Left ventricle myocardium superior (tissue), 1 donor: ENCODE data around the gene MYO1C. TPM values are rescaled to one million over a fixed set of nuclear protein-coding genes. Genes with fewer than 3 reads are reported as not detected.
"Not testable (repeated sequence)": the region's sequence is repeated elsewhere in the genome, so short reads cannot be mapped to it uniquely, and the experiment has no call there.

Experiments
- ATAC-seq: fragments of 200-7000 bp; cut with Tn5 transposase; one replicate; pipeline ENCODE4 v1.9.1; 2020; ENCODE audit warnings: mild to moderate bottlenecking, moderate library complexity
- DNase-seq: peaks from one replicate; pipeline ENCODE4 v3.0.0-alpha.2; 2020
- intact Hi-C: fragments of 100-400 bp; cut with micrococcal nuclease; formaldehyde crosslinking; loops from one replicate; pipeline ENCODE4 v1.11.0; 2022
- total RNA-seq: library from RNA; stranded (reverse); fragmentation: NEBNext Ultra II Directional; extraction: Animal tissue kit (Norgen Biotek cat#: 25700); gene quantifications from one replicate; pipeline ENCODE4 v1.2.1, GENCODE V29; 2021
- donor health status: DM: no; HTN: yes; CAD: no; lungs with severe emphysema.

MYO1C gene
- total RNA-seq, 1 donor from 2014 or later, result 200 TPM

DNA sequence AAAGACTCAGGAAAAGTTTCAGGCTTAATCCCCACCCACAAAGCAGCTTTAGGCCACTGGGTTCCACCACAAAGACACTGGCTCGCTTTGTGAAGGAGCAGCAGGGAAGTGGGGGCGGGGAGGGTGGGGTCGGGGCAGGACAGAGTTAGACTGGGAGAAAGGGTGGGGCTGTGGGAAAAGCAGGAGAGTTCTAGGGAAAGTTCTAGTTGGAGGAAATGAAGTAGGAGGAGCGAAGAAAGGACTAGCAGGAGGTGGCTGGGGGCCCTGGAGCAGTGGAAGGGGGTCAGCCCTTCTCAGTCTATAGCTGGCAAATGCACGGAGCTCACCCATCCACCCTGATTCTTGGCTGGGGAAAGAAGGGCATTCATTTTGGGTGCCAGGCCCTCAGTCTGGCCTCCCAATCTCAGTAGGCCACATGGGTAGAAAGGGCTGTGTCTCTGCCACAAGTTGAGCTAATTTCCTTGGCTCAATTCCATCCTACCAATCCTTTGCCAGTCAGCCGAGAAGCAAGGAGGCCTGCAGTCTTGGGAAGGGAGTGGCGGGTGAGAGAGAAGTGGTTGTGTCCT is 19.4 kb upstream of the MYO1C start:
- no peak for DNase-seq
- intact Hi-C loops, result loop anchor here (10.0 kb wide), 1 partner anchor 147 kb away; no protein-coding TSS in a partner anchor
- peak; percentile 0 for ATAC-seq

DNA sequence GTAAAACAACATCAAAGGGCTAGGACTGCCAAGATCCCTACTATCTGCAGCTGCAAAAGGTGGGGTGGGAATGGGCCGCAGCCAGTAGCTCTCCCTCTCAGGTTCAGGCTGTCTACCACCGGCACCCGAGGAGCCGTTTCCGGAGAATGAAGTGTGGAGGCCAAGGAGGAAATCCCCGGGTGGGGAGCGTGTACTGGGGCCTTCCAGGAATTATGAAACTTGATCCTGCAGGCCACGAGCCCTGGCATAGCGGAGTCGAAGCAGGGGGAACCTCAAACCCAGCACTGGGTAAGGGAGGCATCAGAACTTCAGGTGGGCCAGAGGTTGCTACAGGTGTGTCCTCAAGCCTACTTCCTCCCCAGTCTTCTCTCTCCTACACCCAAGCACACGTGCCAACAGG is 18.8 kb upstream of the MYO1C start:
- ATAC-seq (peak; percentile 14), DNase-seq (peak; percentile 65)
- intact Hi-C loops, result loop anchor here (10.0 kb wide), 1 partner anchor 146 kb away; no protein-coding TSS in a partner anchor

DNA sequence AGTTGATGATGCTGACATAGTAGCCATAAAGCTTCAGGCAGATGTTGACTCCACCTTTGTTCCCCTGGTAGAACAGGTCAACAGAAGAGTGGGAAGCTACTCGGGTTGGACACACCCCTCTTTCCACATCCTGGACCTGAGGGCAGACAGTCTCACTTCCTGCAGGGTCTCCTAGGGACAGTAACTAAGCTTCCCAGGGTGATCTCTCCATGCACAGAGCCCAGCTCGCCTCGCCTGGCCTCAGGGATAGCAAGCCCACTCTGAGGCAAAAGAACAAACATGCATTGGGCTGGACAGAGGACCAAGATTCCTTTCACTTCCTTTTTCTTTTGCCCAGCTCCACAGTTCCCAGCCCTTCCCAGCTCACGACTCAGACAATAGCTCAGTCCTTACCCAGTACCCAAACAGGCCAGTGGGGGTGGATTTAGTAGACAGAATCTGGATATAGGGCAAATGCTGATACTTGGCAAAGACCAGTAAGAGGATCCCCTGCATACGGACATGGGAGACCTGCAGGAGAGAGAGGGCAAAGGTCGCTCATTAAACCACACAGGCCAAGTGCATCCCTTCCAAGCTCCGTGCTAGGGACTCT is 16.9 kb upstream of the MYO1C start:
- intact Hi-C loops, result no loop called here
- ATAC-seq, result no peak
- DNase-seq, result no peak

DNA sequence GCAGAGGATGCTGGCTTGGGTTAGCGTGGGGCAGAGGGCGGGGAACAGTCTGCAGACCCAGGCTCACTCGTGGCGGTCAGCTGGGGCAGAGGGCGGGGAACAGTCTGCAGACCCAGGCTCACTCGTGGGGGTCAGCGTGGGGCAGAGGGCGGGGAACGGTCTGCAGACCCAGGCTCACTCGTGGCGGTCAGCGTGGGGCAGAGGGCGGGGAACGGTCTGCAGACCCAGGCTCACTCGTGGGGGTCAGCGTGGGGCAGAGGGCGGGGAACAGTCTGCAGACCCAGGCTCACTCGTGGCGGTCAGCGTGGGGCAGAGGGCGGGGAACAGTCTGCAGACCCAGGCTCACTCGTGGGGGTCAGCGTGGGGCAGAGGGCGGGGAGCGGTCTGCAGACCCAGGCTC is 16.2 kb upstream of the MYO1C start:
- ATAC-seq, intact Hi-C loops, DNase-seq: not testable (repeated sequence)

DNA sequence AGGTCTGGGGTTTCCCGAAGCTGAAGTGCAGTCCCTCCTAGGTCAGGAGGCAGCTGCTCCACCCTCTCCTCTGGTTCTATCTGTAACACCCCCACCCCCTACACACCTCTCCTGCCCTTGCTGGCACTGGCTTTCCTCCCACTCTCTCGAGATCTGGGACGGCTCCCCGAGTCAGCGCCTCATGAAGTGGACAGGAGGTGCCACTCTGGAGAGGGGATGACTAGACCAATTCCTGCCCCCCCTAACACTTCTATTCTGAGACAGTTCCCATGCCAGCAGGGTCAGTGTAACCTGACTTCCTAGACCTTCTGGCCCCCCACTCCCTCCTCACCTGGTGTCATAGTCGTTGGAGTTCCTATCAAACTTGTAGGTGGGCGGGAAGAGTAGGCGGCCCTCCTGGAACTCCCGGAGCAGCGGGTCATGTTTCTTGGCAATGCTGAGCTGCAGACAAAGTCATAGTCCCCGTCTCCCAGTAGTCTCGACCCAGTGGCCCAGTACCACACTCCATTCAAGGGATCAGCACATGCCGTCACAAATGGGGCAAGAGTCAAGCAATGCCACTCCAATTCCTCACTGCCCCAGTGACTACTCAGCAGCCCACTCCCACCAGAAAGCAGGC is 14.3 kb upstream of the MYO1C start:
- DNase-seq (peak; percentile 77), ATAC-seq (peak; percentile 91)
- intact Hi-C loops, result no loop called here

DNA sequence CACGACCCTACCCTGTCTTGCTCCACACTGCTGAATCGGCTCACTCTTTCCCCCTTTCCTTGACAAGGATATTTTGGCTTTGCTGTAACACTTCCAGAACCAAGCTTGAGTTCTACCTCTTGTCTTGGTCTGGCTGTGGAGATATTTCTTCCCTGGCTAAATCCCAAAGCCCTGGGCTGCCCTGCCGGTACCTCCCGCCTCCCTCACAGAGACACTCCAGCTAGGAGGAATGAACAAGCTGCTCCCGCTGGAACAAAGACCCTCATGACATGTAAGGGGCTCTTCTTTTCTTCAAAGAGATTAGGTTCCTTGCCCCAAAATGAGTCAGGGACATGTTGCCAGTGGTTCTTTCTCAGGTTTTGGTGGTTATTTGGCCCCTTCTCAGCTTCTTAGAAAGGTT is 13.1 kb upstream of the MYO1C start:
- DNase-seq, result no peak
- intact Hi-C loops, result no loop called here
- ATAC-seq, result peak; percentile 45

DNA sequence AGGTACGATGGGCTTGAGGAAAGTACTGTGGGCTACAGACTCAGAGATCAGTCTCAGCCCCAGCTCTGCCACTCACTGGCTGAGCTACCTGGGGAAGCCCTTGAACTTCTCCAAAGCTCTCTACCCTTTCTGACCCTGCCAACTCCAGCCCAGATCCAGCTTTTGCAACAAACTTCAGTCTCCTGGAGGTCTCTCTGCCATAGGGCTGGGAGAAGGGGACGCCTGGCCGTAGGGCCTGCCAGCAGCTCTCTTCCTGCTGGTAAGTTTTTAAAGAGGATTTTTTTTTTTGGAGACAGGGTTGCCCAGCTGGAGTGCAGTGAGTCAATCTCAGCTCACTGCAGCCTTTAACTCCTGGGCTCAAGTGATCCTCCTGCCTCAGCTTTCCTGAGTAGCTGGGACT is 12.4 kb upstream of the MYO1C start:
- no peak for ATAC-seq
- intact Hi-C loops, result no loop called here

DNA sequence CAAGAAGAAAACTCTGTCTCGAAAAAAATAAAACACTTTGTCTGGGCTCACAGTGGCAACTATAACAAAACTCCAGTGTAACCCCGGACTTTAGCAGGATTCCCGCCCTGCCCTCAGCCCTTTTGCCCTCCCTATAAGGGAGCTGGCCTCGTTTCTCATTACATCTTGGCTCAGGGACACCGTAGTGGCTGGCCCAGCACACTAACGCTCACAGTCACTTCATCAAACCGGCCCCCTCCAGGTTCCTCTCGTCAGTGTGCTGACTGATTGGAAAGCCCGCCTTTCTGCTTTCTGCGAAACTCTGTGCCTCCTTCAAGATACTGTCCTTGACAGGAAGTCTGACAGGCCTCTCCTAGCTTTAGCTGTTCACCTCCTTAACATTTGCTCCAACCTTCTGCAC is 11.2 kb upstream of the MYO1C start:
- intact Hi-C loops, result no loop called here
- peak; percentile 15 for ATAC-seq

More for the DNA sequence above, 12.4 kb upstream of the MYO1C start:
- no peak for DNase-seq

DNA sequence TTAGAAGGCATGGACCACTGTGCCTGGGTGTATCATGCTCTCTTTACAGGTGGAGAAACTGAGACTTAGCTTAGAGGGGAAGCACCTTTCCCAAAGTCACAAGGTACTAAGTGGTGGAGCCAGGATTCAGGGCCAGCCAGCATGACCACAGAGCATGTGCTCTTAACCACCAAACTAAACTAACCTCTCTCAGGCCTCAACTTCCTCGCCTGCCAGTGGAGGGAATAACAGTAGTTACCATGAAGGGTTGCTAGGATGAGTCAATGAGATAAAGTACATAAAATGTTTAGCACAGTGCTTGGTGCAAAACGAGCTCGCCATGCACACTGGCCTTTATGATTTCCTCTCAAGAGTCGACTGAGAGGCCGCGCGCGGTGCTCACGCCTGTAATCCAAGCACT is 6.4 kb upstream of the MYO1C start:
- intact Hi-C loops, result no loop called here
- no peak for DNase-seq
- no peak for ATAC-seq

More for the DNA sequence above, 11.2 kb upstream of the MYO1C start:
- DNase-seq, result no peak

DNA sequence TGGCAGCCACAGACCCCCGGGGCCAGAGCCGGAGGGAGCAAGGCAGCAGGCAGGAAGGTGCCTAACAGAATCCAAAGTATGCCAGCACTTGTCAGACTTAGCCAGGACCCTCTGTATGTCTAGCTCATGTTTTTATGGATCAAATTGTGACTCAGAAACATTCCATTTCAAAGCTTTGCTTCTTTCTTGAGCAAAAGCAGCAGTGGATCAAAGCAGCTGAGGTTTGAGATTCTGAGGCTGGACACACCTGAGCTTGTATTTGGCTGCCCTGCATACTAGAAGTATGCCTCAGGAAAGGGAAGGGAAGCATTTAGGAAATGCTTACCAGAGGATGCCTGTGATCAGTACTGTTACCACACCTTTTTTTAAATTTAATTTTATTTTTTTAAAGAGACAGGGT is 5.7 kb upstream of the MYO1C start:
- no peak for DNase-seq
- ATAC-seq, result no peak
- intact Hi-C loops, result no loop called here

DNA sequence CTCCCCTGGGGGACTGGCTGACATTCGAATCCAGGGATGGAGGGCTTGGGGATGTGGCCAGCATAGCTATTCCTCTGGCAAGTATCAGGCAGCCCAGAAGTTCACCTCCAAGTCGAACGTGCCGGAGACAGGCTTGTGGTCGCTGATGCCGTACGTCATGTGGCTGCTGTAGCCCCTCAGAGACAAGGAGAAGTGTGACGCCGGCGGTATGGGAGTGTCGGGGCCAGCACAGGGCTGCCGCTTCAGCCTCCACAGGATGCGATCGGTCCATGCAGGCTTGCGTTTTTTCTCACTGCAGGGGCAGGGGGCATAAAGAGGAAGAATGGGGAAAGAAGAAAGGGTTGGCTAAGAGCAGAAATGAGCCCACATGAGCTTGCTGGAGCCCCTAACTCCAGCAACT is 5.3 kb upstream of the MYO1C start:
- intact Hi-C loops, result no loop called here
- ATAC-seq, result no peak
- no peak for DNase-seq

DNA sequence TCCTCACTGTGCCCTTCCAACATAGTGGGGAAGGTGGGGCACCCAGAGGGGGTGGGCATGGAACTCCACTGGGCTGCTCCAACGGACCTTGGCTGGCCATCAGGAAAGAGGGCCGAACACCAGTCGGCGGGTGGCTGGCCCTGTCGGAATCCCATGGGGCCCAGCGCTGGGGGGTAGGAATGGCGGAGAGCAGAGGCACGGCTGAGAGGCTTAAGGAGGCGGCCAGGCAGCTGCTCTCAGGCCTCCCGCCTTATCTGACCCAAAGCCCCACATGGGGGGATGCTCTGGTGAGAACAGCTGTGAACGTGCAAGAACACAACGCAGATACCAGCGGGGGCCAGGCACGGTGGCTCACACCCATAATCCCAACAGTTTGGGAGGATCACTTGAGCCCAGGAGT is 4.4 kb upstream of the MYO1C start:
- intact Hi-C loops, result no loop called here
- ATAC-seq (no peak), DNase-seq (no peak)

DNA sequence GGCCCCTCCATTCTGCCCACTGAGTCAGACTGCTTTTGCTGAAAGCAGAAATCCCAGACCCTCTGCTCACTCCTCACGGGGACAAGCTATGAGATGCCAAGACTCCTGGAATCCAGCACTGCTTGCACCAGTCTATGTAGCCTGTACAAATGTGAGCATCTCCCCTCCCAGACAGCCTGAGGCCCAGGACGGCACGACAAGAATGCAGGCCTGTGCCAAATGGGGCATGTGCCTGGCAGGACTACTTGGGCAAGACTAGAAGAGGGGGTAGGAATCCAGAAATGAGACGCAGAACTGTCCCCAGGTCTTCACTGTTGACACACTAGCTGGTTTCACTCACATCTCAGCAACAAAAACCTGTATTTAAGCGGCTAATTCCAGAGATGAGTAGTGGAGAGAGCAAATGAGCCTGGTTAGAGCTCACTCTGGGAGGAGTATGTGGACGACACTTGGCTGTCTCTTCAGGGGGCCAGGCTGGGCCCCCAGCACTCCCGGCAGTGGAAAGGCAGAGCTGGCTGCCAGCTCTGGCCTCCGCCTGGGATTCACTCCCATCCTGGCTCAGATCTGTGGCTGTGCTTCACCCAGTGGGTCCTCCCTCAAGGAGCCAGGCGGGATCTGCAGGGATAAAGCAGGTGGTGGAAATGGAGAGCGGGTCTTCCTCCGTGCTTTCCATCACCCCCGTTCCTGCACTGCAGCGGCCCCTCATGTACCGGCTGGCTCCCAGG is 2.9 kb upstream of the MYO1C start:
- intact Hi-C loops, result no loop called here
- peak; percentile 81 for DNase-seq
- ATAC-seq, result peak; percentile 67

DNA sequence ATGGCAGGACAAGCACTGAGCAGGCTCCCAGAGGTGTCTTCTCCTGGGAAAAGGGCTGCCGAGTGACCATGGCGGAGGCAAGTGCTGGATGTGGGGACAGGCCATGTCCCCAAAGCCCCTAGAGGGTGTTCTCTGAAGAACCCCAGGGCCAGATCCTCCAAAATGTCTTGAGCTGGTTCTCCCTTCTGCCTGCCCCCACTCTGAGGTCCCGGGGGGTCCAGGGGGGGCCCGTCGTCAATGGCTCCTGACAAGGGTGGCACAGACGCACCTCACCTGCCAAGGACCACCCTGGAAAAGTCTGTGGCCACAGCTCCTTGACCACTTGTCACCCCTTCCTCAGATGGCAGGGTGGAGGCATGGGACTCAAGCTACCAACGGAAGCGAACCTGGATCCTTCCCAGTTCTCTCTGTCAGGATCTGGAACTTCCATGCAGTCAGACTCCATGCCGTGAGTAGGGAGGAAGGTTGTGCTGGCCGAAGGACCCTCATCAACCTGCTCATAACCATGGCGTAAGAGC is 2.3 kb upstream of the MYO1C start:
- DNase-seq, result no peak
- intact Hi-C loops, result no loop called here
- ATAC-seq, result no peak

DNA sequence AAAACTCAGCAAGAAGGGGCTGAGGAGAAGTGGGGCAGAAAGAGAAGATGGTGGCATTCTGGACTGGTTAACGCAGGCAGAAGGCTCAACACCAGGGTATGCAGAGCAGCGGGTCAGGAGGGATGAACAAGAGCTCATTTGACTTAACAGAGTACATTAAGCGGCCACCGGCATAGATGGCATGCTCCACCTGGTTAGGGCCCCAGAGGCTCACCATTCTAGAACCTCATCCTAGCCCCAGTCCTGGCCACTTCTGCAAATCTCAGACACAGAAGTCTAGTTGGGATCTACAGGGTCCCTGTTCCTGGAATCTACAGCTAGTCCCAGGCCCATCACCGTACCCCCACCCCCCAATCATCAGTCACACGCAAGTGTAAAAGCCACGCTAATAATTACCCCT is 1.7 kb upstream of the MYO1C start:
- ATAC-seq, result no peak
- DNase-seq, result no peak
- intact Hi-C loops, result no loop called here

DNA sequence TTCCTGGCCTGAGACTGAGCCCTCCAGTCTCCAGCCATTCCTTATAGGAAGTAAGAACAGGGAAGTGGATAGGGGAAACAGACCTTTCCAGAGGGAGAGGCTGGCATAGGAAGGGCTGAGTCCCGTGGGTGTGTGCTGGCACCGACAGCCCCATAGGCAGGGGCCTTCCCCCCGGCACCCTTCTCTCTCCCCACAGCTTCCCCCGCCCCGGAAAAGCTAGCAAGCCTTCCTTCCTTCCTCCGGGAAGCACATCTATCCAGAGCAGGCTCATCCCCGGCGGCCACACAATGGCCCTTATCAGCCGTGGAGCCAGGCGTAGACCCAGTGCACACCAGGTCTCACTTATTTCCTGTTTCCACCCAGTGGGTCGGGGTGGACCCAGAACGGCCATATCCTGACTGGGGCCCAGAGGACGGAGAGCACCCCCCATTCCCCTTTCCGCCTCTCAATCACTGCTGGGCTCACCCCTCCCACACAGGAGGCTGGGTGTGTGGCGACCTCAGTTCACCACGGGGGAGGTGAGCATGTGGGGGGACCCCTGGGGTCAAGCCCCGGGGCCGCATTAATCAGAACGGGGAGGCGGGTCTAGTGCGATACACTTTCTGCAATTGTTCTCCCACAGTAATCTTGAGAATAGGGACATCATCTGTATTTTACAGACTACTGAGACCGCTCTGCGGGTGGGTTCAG is 950 bp upstream of the MYO1C start:
- intact Hi-C loops, result no loop called here
- ATAC-seq (peak; percentile 2), DNase-seq (peak; percentile 66)

DNA sequence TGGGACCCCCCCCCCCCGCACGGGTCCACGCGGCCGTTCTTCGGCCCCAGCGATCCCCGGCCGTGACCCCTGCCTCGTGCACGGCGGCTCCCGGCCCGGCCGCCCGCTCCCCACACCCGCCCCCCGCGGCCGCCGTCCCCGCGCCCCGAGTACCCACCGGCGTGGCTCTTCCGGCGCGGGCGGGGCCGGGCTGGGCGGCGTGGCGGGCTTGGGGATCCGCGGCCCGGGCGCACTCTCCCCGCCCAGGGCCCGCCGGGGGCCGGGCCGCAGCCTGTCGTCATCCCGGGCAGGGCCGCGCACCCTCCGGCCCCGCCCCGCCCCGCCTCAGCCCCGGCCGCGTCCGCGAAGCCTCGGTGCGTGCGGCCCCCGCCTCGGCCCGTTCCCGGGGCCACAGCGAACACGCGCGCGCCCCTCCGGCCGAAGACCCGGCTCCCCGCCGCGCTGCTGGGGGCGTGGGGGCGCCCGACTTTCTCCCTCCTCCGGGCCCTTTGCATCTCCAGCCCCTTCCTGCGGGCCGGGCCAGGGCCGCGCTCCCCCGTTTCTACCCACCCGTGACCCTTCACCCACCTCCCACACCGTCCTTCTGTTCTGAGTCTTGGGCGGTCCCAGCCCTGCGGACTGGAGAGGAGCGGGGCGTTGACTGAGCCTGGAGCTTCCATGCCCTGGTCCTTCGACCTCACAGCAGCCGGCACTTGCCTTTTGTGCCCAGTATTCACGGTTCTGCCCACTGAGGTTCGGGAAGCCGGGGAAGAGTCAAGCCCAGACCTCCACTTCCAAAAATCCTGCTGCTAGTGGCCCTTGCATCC is 840 bp downstream of the MYO1C start:
- intact Hi-C loops, result no loop called here
- DNase-seq, result peak; percentile 88
- ATAC-seq, result peak; percentile 50

DNA sequence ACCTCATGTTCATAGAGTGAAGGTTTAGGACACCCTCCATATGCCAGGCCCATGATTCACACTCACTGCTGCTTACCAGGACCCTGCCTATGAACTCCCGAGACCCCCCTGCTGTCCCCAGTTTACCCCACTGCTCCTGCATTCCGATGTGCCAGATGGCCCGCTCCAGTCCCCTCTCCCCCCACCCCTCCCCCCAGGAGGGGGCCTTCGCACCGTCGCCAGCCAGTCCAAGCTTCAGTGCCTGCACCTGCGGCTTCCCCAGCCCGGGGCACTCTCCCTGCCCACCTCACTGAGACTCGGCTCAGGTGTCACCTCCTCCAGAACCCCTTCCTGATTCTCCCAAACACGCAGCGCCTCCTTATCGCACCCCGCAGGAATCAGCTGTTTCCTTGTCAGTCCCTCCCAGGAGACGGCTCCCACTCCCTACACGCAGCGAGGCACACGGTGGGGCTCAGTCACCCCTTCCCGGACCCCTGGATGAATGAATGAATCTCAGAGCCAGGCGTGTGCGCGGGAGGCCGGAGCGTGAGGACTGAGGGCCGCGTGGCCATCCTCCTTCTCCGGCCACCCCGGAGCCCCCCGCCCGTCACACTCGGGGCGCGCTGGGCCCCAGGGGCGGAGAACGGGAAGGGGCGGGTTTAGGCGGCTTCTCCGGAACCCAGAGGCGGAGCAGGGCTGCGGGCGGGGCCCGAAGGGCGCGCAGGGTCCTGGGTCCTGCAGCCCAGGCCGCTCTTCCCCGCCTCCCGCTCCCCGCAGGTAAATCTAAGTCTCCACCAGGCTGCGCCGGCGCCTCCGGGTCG is 1.6 kb downstream of the MYO1C start:
- peak; percentile 88 for DNase-seq
- peak; percentile 27 for ATAC-seq
- intact Hi-C loops, result no loop called here
